Panc1 (cell line): ENCODE results near the gene RNF128. TPM values are rescaled to one million over a fixed set of nuclear protein-coding genes. Genes with fewer than 3 reads are reported as not detected.

ENCODE experiments used
- ATAC-seq: fragments of 200-7000 bp; cut with Tn5 transposase; 2 replicates; pipeline ENCODE4 v1.9.1; 2020; ENCODE audit warnings: mild to moderate bottlenecking, moderate library complexity
- BruUV-seq: library from RNA; stranded (reverse); fragments of 400-500 nt; replicated peaks from 2 replicates; lab custom pipeline; 2021; lab: Mats Ljungman, UMichigan
- CTCF ChIA-PET: fragments of 300-600 bp; sonication (Branson Sonifier 250); formaldehyde crosslinking; loops from one replicate; lab custom pipeline; 2022; ENCODE audit warnings: antibody characterized with exemption; lab: Charles Lee
- POLR2A ChIA-PET: fragments of 300-600 bp; sonication (Branson Sonifier 250); formaldehyde crosslinking; loops from one replicate; lab custom pipeline; 2022; ENCODE audit warnings: antibody characterized with exemption; lab: Charles Lee
- DNase-seq: peaks from one replicate; pipeline ENCODE4 v3.0.0-alpha.2; 2010; ENCODE audit warnings: low read depth, low spot score
- H3K27ac ChIP-seq: 2 replicates; pipeline ENCODE4 v1.5.1; 2011; ENCODE audit warnings: mild to moderate bottlenecking, low read length, inconsistent platforms
- H3K27me3 ChIP-seq: fragments of 200-500 bp; sonication (Bioruptor generic); 2 replicates; pipeline ENCODE4 v1.6.0; 2014; ENCODE audit warnings: low read length, inconsistent platforms; ENCODE audit not compliant: control insufficient read depth, insufficient read depth
- H3K36me3 ChIP-seq: fragments of 200-500 bp; sonication (Bioruptor generic); 2 replicates; pipeline ENCODE4 v1.5.1; 2014; ENCODE audit warnings: inconsistent platforms, mild to moderate bottlenecking, low read length, moderate library complexity; ENCODE audit not compliant: control insufficient read depth, insufficient read depth
- H3K4me1 ChIP-seq: 2 replicates; pipeline ENCODE4 v1.5.1; 2011; ENCODE audit warnings: inconsistent platforms, mild to moderate bottlenecking, low read length, moderate library complexity; ENCODE audit not compliant: control insufficient read depth, insufficient read depth
- H3K4me3 ChIP-seq, 2 experiments: 2 replicates each; pipeline ENCODE4 v1.5.1; 2011 to 2012; ENCODE audit warnings: low read depth in 2 of 2, low read length in 2 of 2, mild to moderate bottlenecking in 2 of 2, inconsistent platforms in 1 of 2, moderate library complexity in 1 of 2
- H3K9me3 ChIP-seq: fragments of 200-500 bp; sonication (Bioruptor generic); 2 replicates; pipeline ENCODE4 v1.5.1; 2014; ENCODE audit warnings: low read depth, mild to moderate bottlenecking, inconsistent platforms, low read length, moderate library complexity; ENCODE audit not compliant: control insufficient read depth, insufficient read depth
- CTCF ChIP-seq: fragments of 450-650 bp; IDR thresholded peaks from 2 replicates; pipeline ENCODE4 v1.5.1; 2017; ENCODE audit warnings: mild to moderate bottlenecking
- POLR2AphosphoS5 ChIP-seq: IDR thresholded peaks from 2 replicates; pipeline ENCODE4 v1.6.1; 2012; ENCODE audit warnings: mild to moderate bottlenecking, low read depth, low read length, moderate library complexity
- REST ChIP-seq, 2 experiments: IDR thresholded peaks; 2 replicates each; pipeline ENCODE4 v1.6.1; 2011 to 2012; ENCODE audit warnings: low read depth in 2 of 2, control low read depth in 1 of 2, low read length in 1 of 2, mild to moderate bottlenecking in 1 of 2, moderate library complexity in 1 of 2; ENCODE audit not compliant: insufficient read depth in 1 of 2
- SIN3A ChIP-seq: IDR thresholded peaks from 2 replicates; pipeline ENCODE4 v1.6.1; 2012; ENCODE audit warnings: low read depth, mild to moderate bottlenecking, low read length, moderate library complexity, borderline replicate concordance; ENCODE audit not compliant: insufficient read depth
- TCF7L2 ChIP-seq: IDR thresholded peaks from 2 replicates; pipeline ENCODE4 v1.6.1; 2011; ENCODE audit warnings: mild to moderate bottlenecking, low read depth, low read length, inconsistent platforms
- in situ Hi-C: cut with HindIII; loops from 2 replicates; pipeline ENCODE4 v1.10.0; 2016; ENCODE audit warnings: low sequenced_read_pairs, low pct_unique_long_range_greater_than_20kb
- intact Hi-C: fragments of 100-400 bp; cut with micrococcal nuclease; formaldehyde crosslinking; loops from one replicate; pipeline ENCODE4 v1.10.0; 2022; ENCODE audit not compliant: unreplicated experiment
- total RNA-seq: library from RNA; stranded (reverse); gene quantifications from one replicate; pipeline ENCODE4 v1.2.1, GENCODE V29; 2021; ENCODE audit not compliant: unreplicated experiment

RNF128 gene
- total RNA-seq, 1 experiment from 2014 or later: 5.0 TPM

GRCh38 chrX:106728337-106728736 is 1.8 kb downstream of the RNF128 start:
- in situ Hi-C loops (no loop called here), intact Hi-C loops (no loop called here)
- DNase-seq: no peak
- TF ChIP-seq CTCF (no peak), REST (IDR thresholded peaks at IDR 0.05; ENCODE audit: insufficient read depth in 1 of 2, low read depth in 2 of 2, low read length in 1 of 2) (no peak)
- POLR2A ChIA-PET: no interaction called here
- CTCF ChIA-PET: no interaction called here
- no peaks in the 10 kb centered on the region for H3K4me1 ChIP-seq
- ATAC-seq: peak; percentile 32
- peak overlapping the region; percentile 64; a peak in 3 of 4 replicates for H3K4me3 ChIP-seq
- no peaks in the 10 kb centered on the region for H3K36me3 ChIP-seq
- no TSS peak for BruUV-seq
- peak overlapping the region; percentile 68 for H3K27ac ChIP-seq
- no peaks in the 10 kb centered on the region for H3K9me3 ChIP-seq
- peaks cover 4% of the 10 kb centered on the region; the same call in 1 of the 2 replicates for H3K27me3 ChIP-seq

- TF ChIP-seq TCF7L2 (no peak), SIN3A (no peak), REST (IDR thresholded peaks at IDR 0.05; ENCODE audit: insufficient read depth in 1 of 2, low read depth in 2 of 2, low read length in 1 of 2) (no peak), POLR2AphosphoS5 (no peak), CTCF (no peak)
- Histone ChIP-seq H3K27me3 (peaks cover 2% of the 10 kb centered on the region; the same call in 1 of the 2 replicates), H3K27ac (no peak overlapping the region), H3K4me1 (no peaks in the 10 kb centered on the region), H3K9me3 (no peaks in the 10 kb centered on the region), H3K4me3 (no peak overlapping the region), H3K36me3 (no peaks in the 10 kb centered on the region)
- CTCF ChIA-PET: no interaction called here
- POLR2A ChIA-PET: no interaction called here
- ATAC-seq: no peak
- DNase-seq: no peak
- BruUV-seq: no TSS peak
- intact Hi-C loops: no loop called here
- in situ Hi-C loops: no loop called here
Observed at GRCh38 chrX:106730401-106730800, 3.9 kb downstream of the RNF128 start.
